NCI-H2029 (cell line): ENCODE data around the gene APOC3.
"Not testable (repeated sequence)": the region's sequence is repeated elsewhere in the genome, so short reads cannot be mapped to it uniquely, and the experiment has no call there.

Experiments
- DNase-seq: peaks from one replicate; lab custom pipeline; 2025; lab: John Stamatoyannopoulos, UW

The APOC3 gene

DNA sequence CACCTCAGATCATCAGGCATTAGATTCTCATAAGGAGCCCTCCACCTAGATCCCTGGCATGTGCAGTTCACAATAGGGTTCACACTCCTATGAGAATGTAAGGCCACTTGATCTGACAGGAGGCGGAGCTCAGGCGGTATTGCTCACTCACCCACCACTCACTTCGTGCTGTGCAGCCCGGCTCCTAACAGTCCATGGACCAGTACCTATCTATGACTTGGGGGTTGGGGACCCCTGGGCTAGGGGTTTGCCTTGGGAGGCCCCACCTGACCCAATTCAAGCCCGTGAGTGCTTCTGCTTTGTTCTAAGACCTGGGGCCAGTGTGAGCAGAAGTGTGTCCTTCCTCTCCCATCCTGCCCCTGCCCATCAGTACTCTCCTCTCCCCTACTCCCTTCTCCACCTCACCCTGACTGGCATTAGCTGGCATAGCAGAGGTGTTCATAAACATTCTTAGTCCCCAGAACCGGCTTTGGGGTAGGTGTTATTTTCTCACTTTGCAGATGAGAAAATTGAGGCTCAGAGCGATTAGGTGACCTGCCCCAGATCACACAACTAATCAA is 2.2 kb downstream of the APOC3 start:
- DNase-seq = no peak

DNA sequence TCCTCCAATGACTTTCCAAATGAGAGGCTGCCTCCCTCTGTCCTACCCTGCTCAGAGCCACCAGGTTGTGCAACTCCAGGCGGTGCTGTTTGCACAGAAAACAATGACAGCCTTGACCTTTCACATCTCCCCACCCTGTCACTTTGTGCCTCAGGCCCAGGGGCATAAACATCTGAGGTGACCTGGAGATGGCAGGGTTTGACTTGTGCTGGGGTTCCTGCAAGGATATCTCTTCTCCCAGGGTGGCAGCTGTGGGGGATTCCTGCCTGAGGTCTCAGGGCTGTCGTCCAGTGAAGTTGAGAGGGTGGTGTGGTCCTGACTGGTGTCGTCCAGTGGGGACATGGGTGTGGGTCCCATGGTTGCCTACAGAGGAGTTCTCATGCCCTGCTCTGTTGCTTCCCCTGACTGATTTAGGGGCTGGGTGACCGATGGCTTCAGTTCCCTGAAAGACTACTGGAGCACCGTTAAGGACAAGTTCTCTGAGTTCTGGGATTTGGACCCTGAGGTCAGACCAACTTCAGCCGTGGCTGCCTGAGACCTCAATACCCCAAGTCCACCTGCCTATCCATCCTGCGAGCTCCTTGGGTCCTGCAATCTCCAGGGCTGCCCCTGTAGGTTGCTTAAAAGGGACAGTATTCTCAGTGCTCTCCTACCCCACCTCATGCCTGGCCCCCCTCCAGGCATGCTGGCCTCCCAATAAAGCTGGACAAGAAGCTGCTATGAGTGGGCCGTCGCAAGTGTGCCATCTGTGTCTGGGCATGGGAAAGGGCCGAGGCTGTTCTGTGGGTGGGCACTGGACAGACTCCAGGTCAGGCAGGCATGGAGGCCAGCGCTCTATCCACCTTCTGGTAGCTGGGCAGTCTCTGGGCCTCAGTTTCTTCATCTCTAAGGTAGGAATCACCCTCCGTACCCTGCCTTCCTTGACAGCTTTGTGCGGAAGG is 2.9 kb downstream of the APOC3 start:
- no peak for DNase-seq

DNA sequence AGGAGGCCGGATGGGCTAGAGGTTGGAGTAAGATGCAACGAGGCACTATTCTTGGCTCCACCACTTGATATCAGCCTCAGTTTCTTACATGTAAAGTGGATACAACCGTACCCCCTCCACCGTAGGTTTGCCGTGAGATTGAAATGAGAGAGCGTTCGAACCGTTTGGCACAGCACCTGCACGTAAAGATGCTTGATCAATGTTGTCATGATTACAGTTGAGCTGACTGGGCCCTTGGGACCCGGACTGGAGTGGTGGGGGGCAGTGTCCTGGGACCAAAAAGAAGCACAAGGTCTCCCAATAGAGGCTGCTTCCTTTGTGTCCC is 3.7 kb downstream of the APOC3 start:
- no peak for DNase-seq

DNA sequence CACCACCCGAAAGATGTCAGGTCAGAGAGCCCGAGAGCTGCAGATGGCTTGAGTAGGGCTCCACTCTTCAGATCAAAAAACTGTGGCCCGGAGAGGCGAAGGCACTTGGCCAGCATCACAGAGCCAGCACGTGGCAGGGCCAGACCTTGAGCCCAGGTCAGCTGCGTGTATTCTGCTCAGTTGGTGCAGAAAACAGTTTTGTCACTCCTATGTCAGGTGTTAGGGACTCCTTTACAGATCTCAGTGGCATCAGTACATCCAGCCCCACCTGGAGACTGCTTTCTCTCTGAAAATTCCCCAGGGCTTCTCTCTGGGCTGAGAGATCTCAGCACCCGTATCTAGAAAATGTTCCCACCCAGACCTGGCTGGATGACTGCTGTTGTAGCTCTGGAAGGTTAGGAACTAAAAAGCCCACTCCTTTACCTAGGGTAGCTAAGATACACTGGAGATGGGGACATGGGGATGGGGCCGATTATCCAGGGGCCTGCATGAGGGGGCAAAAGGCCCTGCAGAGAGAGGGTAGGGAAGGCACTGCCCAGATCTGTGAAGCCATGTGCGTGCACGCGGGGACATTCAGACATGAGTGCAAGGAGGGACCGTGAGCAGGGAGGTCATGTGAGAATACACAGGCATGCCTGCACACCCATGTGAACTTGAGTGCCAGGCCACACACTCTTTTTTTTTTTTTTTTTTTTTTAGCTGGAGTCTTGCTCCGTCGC is 4.3 kb downstream of the APOC3 start:
- no peak for DNase-seq

DNA sequence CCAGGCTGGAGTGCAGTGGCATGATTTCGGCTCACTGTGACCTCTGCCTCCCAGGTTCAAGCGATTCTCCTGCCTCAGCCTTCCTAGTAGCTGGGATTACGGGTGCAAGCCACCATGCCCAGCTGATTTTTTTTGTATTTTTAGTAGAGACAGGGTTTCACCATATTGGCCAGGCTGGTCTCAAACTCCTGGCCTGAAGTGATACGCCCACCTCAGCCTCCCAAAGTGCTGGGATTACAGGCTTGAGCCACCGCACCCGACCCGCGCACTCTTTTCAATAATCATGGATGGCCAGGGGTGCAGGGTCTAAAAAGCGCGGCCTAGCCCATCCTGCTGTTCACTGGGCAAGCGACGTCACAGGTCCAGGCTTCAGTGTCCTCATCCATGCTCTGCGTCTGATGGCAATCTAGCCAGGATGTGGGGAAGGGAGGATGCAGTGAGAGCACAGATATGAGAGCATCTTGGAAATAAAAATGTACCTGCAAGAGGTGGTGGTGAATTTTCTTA is 4.9 kb downstream of the APOC3 start:
- not testable (repeated sequence) for DNase-seq

DNA sequence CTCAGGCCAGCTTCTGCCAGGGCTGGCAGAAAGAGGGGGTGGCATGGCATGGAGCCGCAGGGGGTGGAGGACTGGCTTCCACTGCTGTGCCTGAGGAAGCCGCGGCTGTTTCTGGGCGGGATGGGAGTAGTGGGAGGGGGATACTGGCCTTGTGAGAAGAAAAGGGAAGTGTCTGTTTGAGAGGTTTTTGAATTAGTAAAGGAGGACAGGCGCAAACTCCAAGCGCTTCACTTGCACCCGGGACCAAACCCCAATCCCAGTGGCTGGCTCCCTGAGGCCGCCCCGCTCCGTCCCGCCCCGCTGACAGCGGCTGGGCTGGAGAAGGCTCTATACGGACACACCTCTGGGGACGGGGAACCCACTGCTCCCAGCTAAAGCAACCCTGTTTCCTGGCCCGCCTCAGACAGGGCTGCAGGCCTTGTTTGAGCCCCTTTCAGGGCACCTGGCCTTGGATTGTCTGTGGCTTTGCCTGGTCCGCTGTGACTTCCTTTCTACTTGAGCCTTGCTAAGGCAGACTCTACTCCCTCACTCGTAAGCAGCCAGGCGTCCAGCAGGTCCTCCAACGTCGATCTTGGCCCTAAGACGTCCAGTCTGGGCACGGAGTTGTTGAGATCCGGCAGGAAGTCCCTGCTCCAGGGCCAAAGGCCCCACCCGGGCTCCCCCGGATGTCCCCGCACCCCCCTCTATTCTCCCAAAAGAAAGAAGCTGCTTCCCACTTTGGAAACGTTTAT is 5.5 kb downstream of the APOC3 start:
- peak; percentile 29 for DNase-seq

DNA sequence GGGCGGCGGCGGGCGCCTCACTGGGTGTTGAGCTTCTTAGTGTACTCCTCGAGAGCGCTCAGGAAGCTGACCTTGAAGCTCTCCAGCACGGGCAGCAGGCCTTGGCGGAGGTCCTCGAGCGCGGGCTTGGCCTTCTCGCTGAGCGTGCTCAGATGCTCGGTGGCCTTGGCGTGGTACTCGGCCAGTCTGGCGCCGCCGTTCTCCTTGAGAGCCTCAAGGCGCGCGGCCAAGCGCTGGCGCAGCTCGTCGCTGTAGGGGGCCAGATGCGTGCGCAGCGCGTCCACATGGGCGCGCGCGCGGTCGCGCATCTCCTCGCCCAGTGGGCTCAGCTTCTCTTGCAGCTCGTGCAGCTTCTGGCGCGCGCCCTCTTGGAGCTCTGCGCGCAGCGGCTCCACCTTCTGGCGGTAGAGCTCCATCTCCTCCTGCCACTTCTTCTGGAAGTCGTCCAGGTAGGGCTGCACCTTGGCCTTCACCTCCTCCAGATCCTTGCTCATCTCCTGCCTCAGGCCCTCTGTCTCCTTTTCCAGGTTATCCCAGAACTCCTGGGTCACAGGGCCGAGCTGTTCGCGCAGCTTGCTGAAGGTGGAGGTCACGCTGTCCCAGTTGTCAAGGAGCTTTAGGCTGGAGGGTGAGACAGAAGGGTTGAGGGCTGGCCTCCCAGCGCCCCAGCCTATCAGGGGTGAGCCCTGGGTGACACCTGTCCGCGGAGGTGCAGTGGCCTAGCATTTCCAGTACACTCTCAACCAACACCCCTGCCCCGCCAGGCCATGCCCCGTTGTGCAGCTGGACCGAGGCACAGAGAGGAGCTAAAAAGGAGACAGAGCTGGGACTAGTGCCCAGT is 6.3 kb downstream of the APOC3 start:
- DNase-seq = peak; percentile 94

DNA sequence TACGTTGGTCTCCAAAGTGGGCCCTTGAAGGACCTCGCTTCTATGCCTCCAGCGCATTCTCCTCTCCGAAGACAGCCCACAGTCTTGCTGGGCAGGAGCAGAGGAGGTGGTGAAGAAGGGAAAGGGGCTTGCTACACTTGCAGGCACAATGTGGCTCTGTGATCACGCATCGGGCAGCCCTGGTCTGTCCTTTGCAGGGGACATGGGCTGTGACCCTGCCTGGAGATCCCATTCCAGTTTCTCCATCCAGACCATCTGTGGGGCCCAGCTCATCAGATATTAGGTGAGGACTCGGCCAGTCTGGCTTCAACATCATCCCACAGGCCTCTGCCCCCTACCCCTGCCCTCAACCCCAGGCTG is 6.9 kb downstream of the APOC3 start:
- DNase-seq = no peak

DNA sequence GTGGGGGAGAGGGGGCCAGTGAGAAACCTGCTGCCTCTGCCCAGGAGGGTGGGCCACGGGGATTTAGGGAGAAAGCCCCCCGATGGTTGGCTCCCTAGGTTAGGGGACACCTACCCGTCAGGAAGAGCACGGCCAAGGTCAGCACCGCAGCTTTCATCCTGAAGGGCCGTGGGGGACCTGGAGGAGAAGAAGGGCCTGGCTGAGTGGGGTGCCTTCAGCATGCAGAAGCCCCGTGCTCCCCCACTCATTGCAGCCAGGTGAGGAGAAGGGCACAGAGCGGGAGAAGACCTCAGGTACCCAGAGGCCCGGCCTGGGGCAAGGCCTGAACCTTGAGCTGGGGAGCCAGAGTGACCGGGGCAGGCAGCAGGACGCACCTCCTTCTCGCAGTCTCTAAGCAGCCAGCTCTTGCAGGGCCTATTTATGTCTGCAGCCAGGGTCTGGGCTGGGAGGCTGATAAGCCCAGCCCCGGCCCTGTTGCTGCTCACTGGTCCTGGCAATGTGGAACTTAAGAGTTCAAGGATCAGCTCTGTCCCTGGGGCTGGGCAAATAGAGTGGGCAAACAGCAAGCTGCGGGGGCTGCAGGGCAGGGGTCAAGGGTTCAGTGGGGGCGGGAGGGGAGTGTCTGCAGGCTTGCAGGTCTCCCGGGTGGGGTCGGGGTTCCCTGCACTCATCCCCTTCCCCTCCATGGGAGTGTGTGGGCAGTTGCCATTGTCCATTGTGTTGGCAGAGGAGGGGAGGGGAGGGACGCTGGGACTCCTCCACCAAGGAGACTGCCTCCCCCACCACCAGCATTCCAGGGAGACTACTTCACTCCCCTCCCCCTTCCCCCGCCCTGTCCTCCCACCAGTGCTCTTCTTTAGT is 7.8 kb downstream of the APOC3 start, which contains the start of gene APOA1:
APOA1 (minus strand) TSS at position 392 of the 861 bp plus-strand sequence; CDS start at position 157, 235 bp downstream.
- no peak for DNase-seq

DNA sequence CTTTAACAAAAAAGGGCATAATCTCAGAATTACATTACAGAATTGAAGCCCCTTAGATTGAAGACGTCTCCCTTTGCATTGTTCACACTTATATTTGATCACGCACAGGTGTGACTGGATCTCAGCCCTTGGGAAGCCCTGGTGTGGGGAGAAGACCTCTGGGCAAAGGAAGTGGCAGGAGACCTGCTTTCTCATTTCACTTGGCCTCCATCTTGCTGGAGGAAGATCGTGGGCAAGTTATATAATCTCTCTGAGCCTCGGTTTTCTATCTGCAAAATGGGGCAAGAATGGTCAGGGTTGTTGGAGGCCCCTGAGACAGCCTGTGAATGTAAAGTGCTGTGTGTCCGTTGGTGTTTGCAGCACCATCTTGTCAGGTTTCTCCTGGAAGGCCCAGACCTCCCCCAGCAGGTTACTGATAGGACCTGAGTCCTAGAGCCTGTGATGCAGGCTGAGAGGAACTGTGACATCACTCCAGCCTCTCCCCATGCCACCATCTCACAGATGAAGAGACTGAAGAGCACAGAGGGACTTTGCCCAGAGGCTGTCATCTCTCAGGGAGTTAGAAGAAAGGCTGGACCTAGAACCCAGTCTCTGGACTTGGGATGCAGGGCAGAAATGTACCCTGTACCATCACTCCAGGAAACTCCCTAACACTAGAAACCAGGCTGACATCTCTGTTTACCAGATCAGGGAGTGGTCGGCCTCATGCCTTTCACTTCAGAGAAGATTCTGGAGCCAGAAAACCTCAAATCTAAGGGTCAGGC is 8.8 kb downstream of the APOC3 start:
- DNase-seq = no peak

DNA sequence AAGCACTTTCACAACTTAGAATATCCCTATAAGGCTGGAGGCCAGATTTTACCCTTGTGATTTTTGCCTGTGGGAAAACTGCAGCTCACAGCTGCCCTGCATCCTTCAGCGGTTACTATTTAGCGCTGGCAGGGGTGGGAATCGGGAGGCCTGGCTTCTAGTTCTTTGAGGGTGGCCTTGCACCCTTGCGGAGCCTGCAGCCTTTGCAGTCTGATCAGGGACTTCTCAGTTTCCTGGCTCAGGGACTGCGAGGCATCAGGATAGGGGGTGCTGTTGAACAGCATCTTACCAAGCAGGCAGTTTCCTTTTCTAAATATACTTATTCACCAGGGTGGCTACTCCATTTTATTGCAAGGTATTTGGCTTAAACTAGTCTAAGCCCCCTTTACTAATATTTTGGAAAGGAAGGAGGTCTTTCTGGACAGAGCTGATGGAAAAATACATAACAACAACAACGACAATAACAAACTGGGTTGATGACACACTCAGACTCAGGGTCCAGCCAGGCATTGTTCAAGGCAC is 10.6 kb downstream of the APOC3 start:
- no peak for DNase-seq

DNA sequence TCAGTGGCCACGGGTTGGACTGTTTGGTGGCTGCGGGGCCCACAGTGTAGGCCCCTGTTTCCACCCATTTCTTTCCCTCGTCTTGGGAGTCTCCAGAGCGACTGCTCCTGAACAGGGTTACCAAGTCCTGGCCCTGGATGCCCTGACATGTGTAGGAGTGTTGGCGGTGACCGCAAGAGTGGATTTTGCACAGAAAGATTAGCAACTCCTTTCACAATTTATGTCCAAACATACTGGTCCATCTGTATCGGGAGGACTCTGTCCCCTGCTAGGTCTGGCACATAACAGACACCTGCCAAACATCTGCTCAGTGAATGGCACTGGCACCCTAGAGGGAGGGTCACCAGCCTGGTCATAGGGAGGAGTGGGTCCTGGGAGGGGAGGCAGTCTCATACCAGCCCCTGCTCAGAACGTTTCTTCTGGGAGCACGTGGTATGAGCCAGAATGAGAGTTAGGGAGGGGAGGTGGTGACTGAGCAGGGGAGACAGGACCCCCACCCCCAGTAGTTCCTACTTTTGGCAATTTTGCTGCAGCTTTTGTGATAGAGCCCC is 11.1 kb downstream of the APOC3 start:
- DNase-seq = no peak

DNA sequence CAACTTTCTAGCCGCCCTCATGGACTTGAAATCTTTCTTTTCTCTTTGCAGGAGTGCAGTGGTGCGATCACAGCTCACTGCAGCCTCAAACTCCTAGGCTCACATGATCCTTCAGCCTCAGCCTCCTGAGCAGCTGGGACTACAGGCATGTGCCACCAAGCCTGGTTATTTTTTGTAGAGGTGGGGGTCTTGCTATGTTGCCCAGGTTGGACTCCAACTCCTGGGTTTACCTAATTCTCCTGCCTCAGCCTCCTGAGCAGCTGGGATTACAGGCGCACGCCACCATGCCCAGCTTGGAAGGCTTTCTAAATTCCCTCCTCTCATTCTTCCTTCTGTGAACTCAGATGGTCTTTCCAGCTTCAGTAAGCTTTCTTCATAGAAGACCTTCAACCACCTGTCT is 12.4 kb downstream of the APOC3 start:
- no peak for DNase-seq

DNA sequence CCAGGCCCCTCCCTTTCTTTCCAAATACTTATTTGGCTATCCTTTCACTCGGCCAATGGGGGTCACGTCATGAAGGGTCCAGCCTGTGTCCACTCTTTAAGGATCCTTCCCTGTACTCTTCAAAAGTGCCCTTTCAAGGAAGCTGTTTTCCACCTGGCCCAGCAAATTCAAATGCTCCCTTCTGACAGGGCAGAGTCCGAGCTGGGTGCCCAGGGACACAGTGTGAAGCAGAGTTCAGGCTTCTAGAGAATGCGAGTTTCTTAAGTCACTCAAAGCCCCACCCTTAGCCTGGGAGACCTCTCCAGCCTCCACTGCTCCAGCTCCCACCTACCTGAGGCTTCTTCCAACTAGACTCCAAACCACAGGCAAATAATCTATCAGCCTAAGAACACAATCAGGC is 13.2 kb downstream of the APOC3 start:
- DNase-seq = no peak

DNA sequence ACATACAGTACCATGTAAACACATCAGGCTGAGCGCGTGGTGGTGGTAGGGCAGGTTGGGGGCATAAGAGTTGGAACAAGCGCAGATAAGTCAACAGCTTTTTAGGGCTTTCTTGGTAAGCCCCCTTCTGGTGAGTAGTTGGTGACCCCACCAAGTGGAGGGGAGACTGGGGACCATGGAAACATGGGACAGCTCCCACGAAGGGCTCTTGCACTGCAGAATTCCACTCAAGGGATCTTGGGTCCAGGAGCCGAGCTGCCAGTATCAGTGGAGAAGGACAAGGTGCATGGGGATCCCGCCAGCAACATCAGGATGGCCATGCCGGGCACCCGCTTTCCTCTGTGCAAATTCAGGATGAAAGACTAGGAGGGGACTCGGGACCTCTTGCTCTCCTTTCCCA is 14.0 kb downstream of the APOC3 start:
- no peak for DNase-seq

DNA sequence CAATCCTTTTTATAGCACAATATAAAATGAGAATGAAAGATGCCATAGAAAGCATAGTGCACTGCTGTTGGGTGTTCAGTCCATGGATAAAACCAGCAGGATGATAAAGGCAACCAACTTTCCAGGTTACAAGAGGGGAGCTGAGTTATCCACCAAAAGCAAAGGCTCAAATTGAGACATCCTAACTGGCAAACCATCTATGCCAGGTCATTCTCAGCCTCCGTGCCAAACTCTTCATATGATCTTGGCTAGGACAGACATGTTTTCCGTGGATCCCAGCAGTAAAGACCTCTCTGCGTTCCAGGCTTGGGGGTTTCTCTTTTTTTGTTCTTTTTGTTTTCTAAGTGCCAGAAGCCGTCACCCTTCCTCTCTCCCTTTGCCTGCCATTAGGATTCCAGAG is 15.0 kb downstream of the APOC3 start:
- DNase-seq = no peak

DNA sequence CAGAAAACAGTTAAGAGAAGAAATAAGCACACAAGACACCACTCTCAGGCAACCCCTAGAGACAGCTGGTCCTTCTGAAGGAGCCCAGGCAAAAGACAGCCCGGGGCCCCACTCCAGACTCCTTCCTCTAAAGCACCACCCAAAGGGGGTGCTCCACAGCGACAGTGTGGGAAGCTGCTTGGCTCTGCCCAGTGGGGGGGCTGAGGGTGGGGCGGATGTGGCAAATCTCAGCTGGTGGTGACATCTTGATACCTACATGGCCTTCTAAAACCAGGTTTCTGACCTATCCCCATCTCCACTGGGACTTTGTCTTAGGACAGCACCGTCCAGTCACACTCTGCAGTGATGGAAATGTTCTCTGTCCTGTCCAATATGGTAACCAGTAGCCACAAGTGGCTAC is 17.9 kb downstream of the APOC3 start:
- DNase-seq = no peak

DNA sequence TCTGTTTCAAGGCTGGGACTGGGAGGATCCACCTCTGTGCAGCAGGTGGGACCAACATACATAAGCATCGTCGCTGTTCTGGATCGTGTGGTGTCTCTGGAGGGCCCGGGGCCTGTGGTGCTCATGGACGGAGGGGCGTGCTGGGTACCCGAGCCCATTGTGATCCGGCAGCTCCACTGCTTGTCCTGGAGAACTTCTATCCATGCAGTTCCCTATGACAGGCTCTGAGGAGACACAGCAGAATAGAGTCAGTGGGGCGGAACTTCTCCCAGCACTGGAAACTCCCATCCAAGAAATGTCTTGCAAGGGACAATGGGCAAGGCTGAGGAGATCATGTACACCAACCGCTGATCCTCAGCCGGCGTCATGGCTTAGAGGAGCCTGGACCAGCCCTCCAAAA is 19.4 kb downstream of the APOC3 start:
- no peak for DNase-seq

DNA sequence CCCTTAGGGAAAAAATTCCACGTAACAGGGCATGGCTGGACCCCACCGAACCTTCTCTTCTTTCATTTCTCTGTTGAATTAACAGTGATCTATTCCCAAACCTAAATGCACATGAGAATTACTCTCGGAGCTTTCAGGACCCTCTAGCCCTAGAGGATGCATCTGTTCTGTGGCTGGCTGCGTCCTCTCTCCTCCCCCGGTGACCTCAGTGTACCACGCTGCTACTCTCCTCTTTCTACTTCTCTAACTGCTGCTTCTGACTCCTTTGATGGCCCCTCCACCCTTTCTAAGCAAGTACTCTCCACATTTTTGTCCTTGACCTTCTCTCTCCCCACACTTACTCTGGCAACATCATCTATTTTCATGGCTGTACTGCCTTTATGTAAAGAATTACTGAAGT is 19.8 kb downstream of the APOC3 start:
- DNase-seq = no peak
